ENCODE data around the gene SUOX. TPM values are rescaled to one million over a fixed set of nuclear protein-coding genes. Genes with fewer than 3 reads are reported as not detected.
A peak's percentile ranks its signal among the peaks of the same experiment; 100 is the strongest.

Gene SUOX
- total RNA-seq (10 to 100 TPM; 25.0 to 59.5 (median 32.0) TPM), polyA plus RNA-seq (10 to 100 TPM; 26.2 to 28.6 TPM)
- long read RNA-seq, donor 1, transcript SUOX-202 (4 exons, 2,306 nt): minor isoform, 15 of 62 reads
- long read RNA-seq, donor 1, transcript SUOX-201 (5 exons, 2,364 nt): major isoform, 25 of 62 reads
- long read RNA-seq, donor 1, transcript SUOX-204 (6 exons, 2,394 nt): minor isoform, 6 of 62 reads
- long read RNA-seq, donor 1, partial matches to known transcripts: 1 of 62 reads
- long read RNA-seq, donor 1, other reads (novel, unspliced or antisense): 14 of 62 reads
- long read RNA-seq, donor 2, transcript SUOX-202 (4 exons, 2,306 nt): minor isoform, 38 of 133 reads
- long read RNA-seq, donor 2, transcript SUOX-201 (5 exons, 2,364 nt): major isoform, 48 of 133 reads
- long read RNA-seq, donor 2, transcript SUOX-203 (3 exons, 2,860 nt): minor isoform, 6 of 133 reads
- long read RNA-seq, donor 2, transcript SUOX-204 (6 exons, 2,394 nt): minor isoform, 8 of 133 reads
- long read RNA-seq, donor 2, partial matches to known transcripts: 21 of 133 reads
- long read RNA-seq, donor 2, other reads (novel, unspliced or antisense): 9 of 133 reads
- long read RNA-seq, donor 3, transcript SUOX-202 (4 exons, 2,306 nt): major isoform, 11 of 38 reads
- long read RNA-seq, donor 3, transcript SUOX-204 (6 exons, 2,394 nt): minor isoform, 6 of 38 reads
- long read RNA-seq, donor 3, transcript SUOX-201 (5 exons, 2,364 nt): major isoform, 11 of 38 reads
- long read RNA-seq, donor 3, partial matches to known transcripts: 0 of 38 reads
- long read RNA-seq, donor 3, other reads (novel, unspliced or antisense): 9 of 38 reads

DNA sequence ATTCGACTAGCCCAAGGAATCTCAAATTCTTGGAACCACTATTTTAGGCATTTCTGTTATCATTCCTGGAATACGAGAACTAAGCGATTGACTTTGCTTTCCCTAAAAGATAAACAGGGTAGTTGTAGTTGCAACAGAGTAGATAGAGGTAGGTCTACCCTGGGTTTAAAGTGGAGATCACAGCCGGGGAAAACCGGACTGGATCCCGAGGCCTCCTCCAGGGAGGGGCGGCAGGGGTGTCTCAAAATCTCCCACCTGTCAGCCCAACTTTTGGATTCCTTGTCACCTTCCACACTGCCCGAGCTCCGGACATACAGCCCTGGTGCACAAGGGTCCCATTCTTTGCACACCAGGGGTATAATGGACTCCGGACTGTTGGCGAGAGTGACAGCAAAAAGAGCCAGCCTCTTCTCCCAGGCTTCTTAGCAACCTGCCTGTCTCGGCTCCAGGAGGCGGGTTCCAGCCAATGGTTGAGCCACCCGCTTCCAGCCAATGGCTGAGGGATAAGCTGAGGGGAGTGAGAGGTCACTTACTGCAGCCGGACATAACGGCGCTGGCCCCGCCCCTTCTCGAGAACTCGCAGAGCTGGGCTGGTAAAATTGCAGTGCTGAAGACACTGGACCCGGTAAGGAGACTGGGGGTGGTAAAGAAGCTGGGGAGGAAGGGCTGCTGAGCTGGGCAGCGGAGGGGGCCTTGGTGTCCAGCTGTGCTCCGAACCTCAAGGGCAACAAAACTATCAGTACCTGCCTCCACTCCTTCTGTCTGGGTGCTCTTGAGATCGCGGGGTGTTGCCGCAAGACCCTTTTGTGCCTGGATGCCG is at the start of gene SUOX:
Gene SUOX, plus strand, starts transcription at position 562 of the 820 bp plus-strand sequence. CDS start 4,946 bp downstream, outside the sequence.
- WGBS, 4 donors: 1% methylated on average over 20 to 27 of the region's 27 CpGs
- intact Hi-C loops (cut with DNase I): loop anchor here in 9 of 10 donors (1.0 to 10.0 kb wide), 5 partner anchors 44 to 120 kb away; partner anchors contain the start of genes RPS26 (in 9 of the 9), RPL41 (in 2 of the 9) and ZC3H10 (in 2 of the 9)
- Histone ChIP-seq H3K4me3 (peak within 1 kb of the TSS; percentile 27 to 82 (median 68)), H3K36me3 (peaks cover 0 to 48% (median 40%) of the 10 kb centered on the region in 9 donors), H3K9me3 (no peaks in the 10 kb centered on the region), H3K4me1 (peaks cover 0 to 21% (median 11%) of the 10 kb centered on the region in 12 donors), H3K27me3 (no peaks in the 10 kb centered on the region), H3K27ac (peak within 1 kb of the TSS; percentile 63 to 94 (median 87))
- peak; percentile 99 to 100 (median 100) for ATAC-seq
- peak; percentile 97 to 98 (median 97) for DNase-seq
- peak in 1 of 2 donors; percentile 64 for TF ChIP-seq POLR2A (IDR thresholded peaks at IDR 0.05)
- TF ChIP-seq, protein P1, sequence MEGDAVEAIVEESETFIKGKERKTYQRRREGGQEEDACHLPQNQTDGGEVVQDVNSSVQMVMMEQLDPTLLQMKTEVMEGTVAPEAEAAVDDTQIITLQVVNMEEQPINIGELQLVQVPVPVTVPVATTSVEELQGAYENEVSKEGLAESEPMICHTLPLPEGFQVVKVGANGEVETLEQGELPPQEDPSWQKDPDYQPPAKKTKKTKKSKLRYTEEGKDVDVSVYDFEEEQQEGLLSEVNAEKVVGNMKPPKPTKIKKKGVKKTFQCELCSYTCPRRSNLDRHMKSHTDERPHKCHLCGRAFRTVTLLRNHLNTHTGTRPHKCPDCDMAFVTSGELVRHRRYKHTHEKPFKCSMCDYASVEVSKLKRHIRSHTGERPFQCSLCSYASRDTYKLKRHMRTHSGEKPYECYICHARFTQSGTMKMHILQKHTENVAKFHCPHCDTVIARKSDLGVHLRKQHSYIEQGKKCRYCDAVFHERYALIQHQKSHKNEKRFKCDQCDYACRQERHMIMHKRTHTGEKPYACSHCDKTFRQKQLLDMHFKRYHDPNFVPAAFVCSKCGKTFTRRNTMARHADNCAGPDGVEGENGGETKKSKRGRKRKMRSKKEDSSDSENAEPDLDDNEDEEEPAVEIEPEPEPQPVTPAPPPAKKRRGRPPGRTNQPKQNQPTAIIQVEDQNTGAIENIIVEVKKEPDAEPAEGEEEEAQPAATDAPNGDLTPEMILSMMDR (IDR thresholded peaks at IDR 0.05): no peak

DNA sequence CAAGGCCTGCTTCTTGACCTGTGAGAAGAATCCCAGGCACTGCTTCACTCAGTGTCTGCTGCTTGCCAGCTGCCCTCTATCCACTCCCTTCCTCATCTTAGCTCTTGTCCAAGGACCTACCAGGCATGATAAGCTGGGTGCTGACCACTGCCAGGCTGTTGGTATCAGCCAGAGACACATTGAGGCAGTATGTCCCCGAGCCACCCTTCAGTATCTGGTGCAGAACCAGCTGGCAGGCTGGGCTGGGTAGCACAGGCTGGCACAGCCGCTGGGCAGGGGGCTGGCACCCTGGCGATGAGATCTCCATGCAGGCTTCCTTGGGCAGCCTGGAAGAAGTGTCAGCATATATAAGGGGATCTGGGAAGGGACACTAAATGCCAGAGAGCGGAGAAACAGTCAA is 41.7 kb upstream of the SUOX start:
- H3K9me3 ChIP-seq: no peaks in the 10 kb centered on the region
- WGBS, 4 donors: 81 to 94% (median 85%) methylated on average over 3 to 4 of the region's 4 CpGs
- DNase-seq: no peak
- peaks cover 0 to 39% (median 7%) of the 10 kb centered on the region in 9 donors for H3K36me3 ChIP-seq
- intact Hi-C loops (cut with DNase I): no loop called here
- no peaks in the 10 kb centered on the region for H3K4me1 ChIP-seq
- TF ChIP-seq, protein P1 (IDR thresholded peaks at IDR 0.05): no peak
- TF ChIP-seq POLR2A (IDR thresholded peaks at IDR 0.05): no peak
- ATAC-seq: peak in 2 of 4 donors; percentile 35 to 61
- H3K4me3 ChIP-seq: no peak overlapping the region
- no peaks in the 10 kb centered on the region for H3K27me3 ChIP-seq
- H3K27ac ChIP-seq: no peak overlapping the region

DNA sequence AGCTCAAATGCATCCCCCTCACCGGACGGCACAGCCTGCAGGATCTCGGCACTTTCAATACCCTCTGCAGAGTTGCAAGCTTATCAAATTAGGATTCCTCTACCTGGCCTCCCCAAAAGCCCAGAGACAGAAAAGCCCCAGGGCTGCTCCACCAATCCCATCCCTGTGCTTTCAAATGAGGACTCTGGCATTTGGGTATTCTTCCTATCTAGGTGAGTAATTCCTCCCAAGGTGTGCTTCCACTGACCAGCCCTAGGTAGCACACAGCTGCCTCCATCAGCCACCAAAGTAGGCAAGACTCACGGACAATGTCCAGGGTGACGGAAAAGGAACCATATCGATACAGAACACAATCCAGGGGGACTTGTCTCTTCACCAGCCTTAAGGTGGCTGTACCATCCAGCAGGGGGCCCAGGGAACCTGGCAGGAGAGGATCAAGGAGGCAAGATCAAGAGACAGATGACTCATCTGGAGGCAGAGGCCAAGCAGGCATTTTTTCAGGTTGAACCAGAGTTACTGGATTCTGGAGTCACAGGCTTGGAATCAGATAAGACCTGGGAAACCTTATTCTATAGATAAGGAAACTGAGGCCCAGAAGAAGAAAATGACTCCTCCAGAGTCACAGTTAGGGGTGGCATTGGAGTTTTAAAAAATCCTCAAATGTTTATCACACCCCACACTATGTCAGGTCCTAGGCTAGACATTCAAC is 41.1 kb upstream of the SUOX start:
- TF ChIP-seq, protein P1 (IDR thresholded peaks at IDR 0.05): no peak
- TF ChIP-seq POLR2A (IDR thresholded peaks at IDR 0.05): no peak
- H3K9me3 ChIP-seq: no peaks in the 10 kb centered on the region
- 78 to 91% (median 85%) methylated on average over 6 of the region's 6 CpGs for WGBS, 4 donors
- H3K4me3 ChIP-seq: no peak overlapping the region
- peaks cover 0 to 36% (median 7%) of the 10 kb centered on the region in 9 donors for H3K36me3 ChIP-seq
- H3K27me3 ChIP-seq: no peaks in the 10 kb centered on the region
- H3K27ac ChIP-seq: no peak overlapping the region
- no peaks in the 10 kb centered on the region for H3K4me1 ChIP-seq
- ATAC-seq: no peak
- DNase-seq: no peak
- intact Hi-C loops (cut with DNase I): no loop called here

Data from heart left ventricle (tissue), 16 donors.